Endothelial cell of umbilical vein (primary cell): ENCODE measurements around the gene VIL1. TPM values are rescaled to one million over a fixed set of nuclear protein-coding genes. Genes with fewer than 3 reads are reported as not detected.

Experiments used
- BruUV-seq: library from RNA; stranded (reverse); fragments of 400-500 nt; replicated peaks from 2 replicates; lab custom pipeline; 2021; lab: Mats Ljungman, UMichigan
- CTCF ChIA-PET: fragments of 300-600, 350-600 bp; sonication (Branson Sonifier 250); formaldehyde crosslinking; loops from one replicate; lab custom pipeline; 2021; ENCODE audit warnings: antibody characterized with exemption, inconsistent platforms; lab: Charles Lee
- POLR2A ChIA-PET: fragments of 300-600, 350-600 bp; sonication (Branson Sonifier 250); formaldehyde crosslinking; loops from one replicate; lab custom pipeline; 2021; ENCODE audit warnings: antibody characterized with exemption, inconsistent platforms; lab: Charles Lee
- DNase-seq: peaks from one replicate; pipeline ENCODE4 v3.0.0-alpha.2; 2011; ENCODE audit warnings: low read depth, low spot score
- FAIRE-seq: peaks from 2 replicates; lab custom pipeline; 2011; peaks lifted over from hg19 to GRCh38; lab: Jason Lieb, UNC
- H2AFZ ChIP-seq: 2 replicates; pipeline ENCODE4 v1.6.0; 2012; ENCODE audit warnings: low read depth, low read length, control low read depth, inconsistent platforms
- H3K27ac ChIP-seq: 2 replicates; pipeline ENCODE4 v1.5.1; 2011; ENCODE audit warnings: low read depth, mild to moderate bottlenecking, control low read depth, low read length, moderate library complexity; ENCODE audit not compliant: insufficient read depth
- H3K27me3 ChIP-seq, 2 experiments: 2 replicates each; pipeline versions ENCODE4 v1.6.0 to v1.6.1; 2011; ENCODE audit warnings: low read length in 2 of 2, mixed read lengths in 1 of 2; ENCODE audit not compliant: control insufficient read depth in 2 of 2, insufficient read depth in 2 of 2
- H3K36me3 ChIP-seq, 2 experiments: 2 replicates in 1 of 2; 3 replicates in 1 of 2; pipeline ENCODE4 v1.5.1; 2011; ENCODE audit warnings: low read length in 2 of 2, mild to moderate bottlenecking in 1 of 2, moderate library complexity in 1 of 2; ENCODE audit not compliant: control insufficient read depth in 2 of 2, insufficient read depth in 2 of 2; ENCODE audit errors: extremely low read depth in 1 of 2
- H3K4me1 ChIP-seq: 3 replicates; pipeline ENCODE4 v1.5.1; 2011; ENCODE audit warnings: mild to moderate bottlenecking, low read length; ENCODE audit not compliant: control insufficient read depth, insufficient read depth; ENCODE audit errors: extremely low read depth
- H3K4me2 ChIP-seq: 2 replicates; pipeline ENCODE4 v1.6.1; 2011; ENCODE audit warnings: low read length, control low read depth, mixed read lengths; ENCODE audit not compliant: insufficient read depth
- H3K4me3 ChIP-seq, 3 experiments: fragments of 200-600 bp in 1 of 3; sonication (generic), shearing (Covaris generic) in 1 of 3; replicated peaks in 1 of 3; 2 replicates each; pipeline ENCODE4 v1.5.1; 2011 to 2016; ENCODE audit warnings: control low read depth in 3 of 3, low read length in 3 of 3, mild to moderate bottlenecking in 2 of 3, inconsistent platforms in 1 of 3, low read depth in 1 of 3, moderate library complexity in 1 of 3; ENCODE audit not compliant: insufficient read depth in 1 of 3
- H3K79me2 ChIP-seq: 2 replicates; pipeline ENCODE4 v1.6.0; 2012; ENCODE audit warnings: low read length, inconsistent platforms; ENCODE audit not compliant: control insufficient read depth, insufficient read depth
- H3K9ac ChIP-seq: replicated peaks from 2 replicates; pipeline ENCODE3; 2011; ENCODE audit warnings: low read length, control low read depth; ENCODE audit not compliant: insufficient read depth; ENCODE audit errors: extremely low read depth
- H3K9me1 ChIP-seq: replicated peaks from 3 replicates; pipeline ENCODE4 v1.6.0; 2011; ENCODE audit warnings: mild to moderate bottlenecking, low read length; ENCODE audit not compliant: control insufficient read depth, insufficient read depth; ENCODE audit errors: extremely low read depth
- H3K9me3 ChIP-seq: replicated peaks from 2 replicates; pipeline ENCODE4 v1.5.1; 2012; ENCODE audit warnings: low read length, inconsistent platforms; ENCODE audit not compliant: control insufficient read depth, insufficient read depth
- H4K20me1 ChIP-seq: replicated peaks from 2 replicates; pipeline ENCODE3; 2011; ENCODE audit warnings: mild to moderate bottlenecking, low read length; ENCODE audit not compliant: control insufficient read depth, insufficient read depth; ENCODE audit errors: extremely low read depth
- CTCF ChIP-seq, 2 donors: IDR thresholded peaks; 1 replicate in 1 of 2; 2 replicates in 1 of 2; pipeline ENCODE4 v1.5.1; 2011; ENCODE audit warnings: low read length in 2 of 2, mild to moderate bottlenecking in 2 of 2, moderate library complexity in 2 of 2, control low read depth in 1 of 2, inconsistent platforms in 1 of 2, low read depth in 1 of 2; ENCODE audit not compliant: insufficient read depth in 1 of 2; ENCODE audit errors: extremely low read depth in 1 of 2
- JUN ChIP-seq: IDR thresholded peaks from 2 replicates; pipeline ENCODE4 v1.6.1; 2011; ENCODE audit warnings: borderline replicate concordance, low read depth; ENCODE audit not compliant: insufficient read length, insufficient read depth
- MAX ChIP-seq: IDR thresholded peaks from 2 replicates; pipeline ENCODE4 v1.6.1; 2011; ENCODE audit not compliant: insufficient read depth, insufficient read length
- MYC ChIP-seq: IDR thresholded peaks from one replicate; pipeline ENCODE4 v1.6.1; 2011; ENCODE audit warnings: mild to moderate bottlenecking, low read depth, low read length
- POLR2AphosphoS5 ChIP-seq: IDR thresholded peaks from 2 replicates; pipeline ENCODE4 v1.6.1; 2012; ENCODE audit warnings: low read depth, mild to moderate bottlenecking, control low read depth, low read length, moderate library complexity; ENCODE audit not compliant: insufficient read depth
- dilution Hi-C: fragments of 300-500 bp; cut with MboI; formaldehyde crosslinking; loops from one replicate; pipeline ENCODE4 v1.15.0; 2019; ENCODE audit warnings: low sequenced_read_pairs; ENCODE audit not compliant: extremely low pct_ligation_motif_present
- intact Hi-C: fragments of 100-400 bp; cut with micrococcal nuclease; formaldehyde crosslinking; loops from one replicate; pipeline ENCODE4 v1.10.0; 2022
- polyA plus RNA-seq, 4 experiments: library from polyadenylated mRNA; depleted of rRNA in 3 of 4; stranded (reverse) in 3 of 4; unstranded in 1 of 4; fragments of >200 nt; gene quantifications; 2 replicates each; pipeline versions ENCODE4 v1.2.1 to v1.2.3, GENCODE V29; 2011 to 2012; ENCODE audit warnings: missing spikeins in 1 of 4
- total RNA-seq: library from RNA; stranded (reverse); gene quantifications from 2 replicates; pipeline ENCODE4 v1.2.3, GENCODE V29; 2021

The VIL1 gene
- total and polyA plus RNA-seq, 2 donors (not counting 3 experiments of a cell fraction or from before 2014, with no cell fraction given): not detected

DNA sequence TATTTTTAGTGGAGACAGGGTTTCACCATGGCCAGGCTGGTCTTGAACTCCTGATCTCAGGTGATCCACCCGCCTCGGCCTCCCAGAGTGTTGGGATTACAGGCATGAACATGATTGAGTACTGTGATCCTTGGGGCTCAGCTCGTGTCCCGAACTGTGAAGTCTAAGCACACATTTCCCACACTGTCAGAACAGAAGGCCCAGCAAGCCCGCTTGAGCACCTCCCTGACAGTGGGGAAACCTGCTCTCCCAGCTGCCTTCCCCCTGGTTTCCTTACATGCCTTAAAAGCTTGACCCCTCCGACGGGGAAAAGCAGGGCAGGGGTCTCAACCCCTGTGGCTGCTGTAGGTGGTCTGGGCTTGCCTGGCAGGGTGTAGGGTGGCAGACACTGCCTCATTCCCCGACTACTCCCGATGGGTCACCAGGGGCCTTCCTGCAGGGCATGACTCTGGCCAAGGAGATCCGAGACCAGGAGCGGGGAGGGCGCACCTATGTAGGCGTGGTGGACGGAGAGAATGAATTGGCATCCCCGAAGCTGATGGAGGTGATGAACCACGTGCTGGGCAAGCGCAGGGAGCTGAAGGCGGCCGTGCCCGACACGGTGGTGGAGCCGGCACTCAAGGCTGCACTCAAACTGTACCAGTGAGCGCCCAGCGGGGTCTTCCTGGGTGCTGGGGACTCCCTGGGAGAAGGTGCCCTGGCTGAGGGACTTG lies 10.1 kb downstream of the VIL1 start:
- H3K36me3 ChIP-seq: no peaks in the 10 kb centered on the region
- no peaks in the 10 kb centered on the region for H3K9me1 ChIP-seq
- no peak overlapping the region for H3K27ac ChIP-seq
- DNase-seq (no peak), FAIRE-seq (no peak)
- no peak overlapping the region for H2AFZ ChIP-seq
- no TSS peak for BruUV-seq
- intact Hi-C loops (no loop called here), dilution Hi-C loops (no loop called here)
- no peak overlapping the region for H3K4me2 ChIP-seq
- no peaks in the 10 kb centered on the region for H4K20me1 ChIP-seq
- H3K79me2 ChIP-seq: no peaks in the 10 kb centered on the region
- H3K9me3 ChIP-seq: no peaks in the 10 kb centered on the region
- no peaks in the 10 kb centered on the region for H3K4me1 ChIP-seq
- POLR2A ChIA-PET: no interaction called here
- no peak overlapping the region for H3K9ac ChIP-seq
- H3K4me3 ChIP-seq: no peak overlapping the region
- no peaks in the 10 kb centered on the region for H3K27me3 ChIP-seq
- TF ChIP-seq MYC: no peak
- TF ChIP-seq POLR2AphosphoS5: no peak
- no peak for TF ChIP-seq MAX
- TF ChIP-seq JUN: no peak
- TF ChIP-seq CTCF (IDR thresholded peaks at IDR 0.05; ENCODE audit: extremely low read depth in 1 of 2, insufficient read depth in 1 of 2, low read depth in 1 of 2, low read length in 2 of 2): no peak
- CTCF ChIA-PET: no interaction called here
